ENCODE data around the gene FUS. TPM values are rescaled to one million over a fixed set of nuclear protein-coding genes. Genes with fewer than 3 reads are reported as not detected.
"Not testable (repeated sequence)": the region's sequence is repeated elsewhere in the genome, so short reads cannot be mapped to it uniquely, and the experiment has no call there.

Gene FUS
- total and polyA plus RNA-seq, 2 donors (not counting 3 experiments of a cell fraction or from before 2014, with no cell fraction given) = 307 to 569 TPM

DNA sequence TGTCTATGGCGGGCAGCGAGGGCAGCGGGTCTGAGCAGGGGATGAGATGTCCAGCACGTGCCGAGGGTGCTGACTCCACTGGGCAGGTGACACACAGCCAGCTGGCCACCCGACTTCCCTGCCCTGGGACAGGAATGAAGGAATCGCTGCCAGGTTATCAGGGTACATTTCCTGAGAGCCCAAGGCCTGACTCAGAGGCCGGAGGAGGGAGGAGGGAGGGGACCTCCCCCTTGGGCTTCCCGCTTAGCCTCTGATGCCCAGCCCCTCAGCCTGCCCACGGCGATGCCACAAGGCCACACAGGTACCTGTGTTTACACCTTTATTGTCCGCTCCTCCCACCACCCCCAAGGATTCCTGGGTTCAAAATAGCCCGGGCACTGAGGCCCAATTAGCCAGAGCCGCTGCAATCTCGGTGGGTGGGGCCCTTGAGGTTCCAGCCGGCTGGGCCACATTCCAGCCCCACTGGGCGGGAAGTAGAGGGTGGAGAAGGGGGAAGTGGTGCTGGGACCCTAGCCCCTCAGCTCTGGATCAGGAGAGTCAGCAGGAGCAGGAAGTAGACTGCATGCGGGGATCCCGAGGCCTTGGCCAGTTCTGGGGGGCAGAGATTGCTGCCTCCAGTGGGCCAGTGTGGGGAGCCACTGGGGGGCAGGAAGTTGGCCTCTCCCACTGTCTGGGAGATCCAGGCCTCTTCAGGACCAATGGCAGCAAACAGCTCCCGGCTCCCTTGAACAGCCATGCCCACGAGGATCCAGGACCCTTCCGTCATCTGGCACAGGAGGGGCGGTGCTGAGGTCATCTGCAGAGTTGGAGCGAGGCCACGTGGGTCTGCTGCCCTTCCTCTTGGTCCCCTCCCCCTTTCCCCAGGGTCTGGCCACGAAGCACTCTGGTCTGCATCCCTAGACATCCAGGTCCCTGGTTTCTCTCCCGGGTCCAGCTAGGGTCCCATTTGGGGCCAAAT is 41.0 kb upstream of the FUS start:
- dilution Hi-C loops (cut with MboI; ENCODE audit: extremely low pct_ligation_motif_present, low sequenced_read_pairs) = no loop called here
- Histone ChIP-seq H4K20me1 (replicated peaks; ENCODE audit: control insufficient read depth, extremely low read depth, insufficient read depth, low read length) (no peaks in the 10 kb centered on the region), H3K9me1 (replicated peaks; ENCODE audit: control insufficient read depth, extremely low read depth, insufficient read depth, low read length) (no peaks in the 10 kb centered on the region), H3K4me1 (ENCODE audit: control insufficient read depth, extremely low read depth, insufficient read depth, low read length) (peaks cover 13% of the 10 kb centered on the region), H3K9me3 (replicated peaks; ENCODE audit: control insufficient read depth, insufficient read depth, low read length) (no peaks in the 10 kb centered on the region), H3K27ac (ENCODE audit: insufficient read depth, low read depth, low read length) (peak overlapping the region; percentile 24), H3K9ac (replicated peaks; ENCODE audit: extremely low read depth, insufficient read depth, low read length) (no peak overlapping the region), H3K36me3 (ENCODE audit: control insufficient read depth in 2 of 2, extremely low read depth in 1 of 2, insufficient read depth in 2 of 2, low read length in 2 of 2) (no peaks in the 10 kb centered on the region), H2AFZ (ENCODE audit: low read depth, low read length) (peak overlapping the region; percentile 46), H3K4me3 (replicated peaks in 1 of 3; ENCODE audit: insufficient read depth in 1 of 3, low read depth in 1 of 3, low read length in 3 of 3) (peak overlapping the region in 1 of 3 experiments; percentile 16), H3K79me2 (ENCODE audit: control insufficient read depth, insufficient read depth, low read length) (no peaks in the 10 kb centered on the region), H3K27me3 (ENCODE audit: control insufficient read depth in 2 of 2, insufficient read depth in 2 of 2, low read length in 2 of 2) (no peaks in the 10 kb centered on the region), H3K4me2 (ENCODE audit: insufficient read depth, low read length) (peak overlapping the region; percentile 8)
- POLR2A ChIA-PET = interaction anchor here (1.7 kb wide), 1 partner anchor 22 kb away, joined by 5 read pairs; the partner anchor contains the start of gene KAT8
- BruUV-seq (replicated peaks) = TSS peak; percentile 27
- intact Hi-C loops (cut with micrococcal nuclease) = no loop called here
- peak; percentile 88 for TF ChIP-seq MYC (IDR thresholded peaks at IDR 0.05; ENCODE audit: low read depth, low read length)
- peak; percentile 84 for TF ChIP-seq POLR2AphosphoS5 (IDR thresholded peaks at IDR 0.05; ENCODE audit: insufficient read depth, low read depth, low read length)
- peak; percentile 81 for TF ChIP-seq FOS (IDR thresholded peaks at IDR 0.05; ENCODE audit: borderline replicate concordance, insufficient read depth, low read length)
- TF ChIP-seq, protein P1, sequence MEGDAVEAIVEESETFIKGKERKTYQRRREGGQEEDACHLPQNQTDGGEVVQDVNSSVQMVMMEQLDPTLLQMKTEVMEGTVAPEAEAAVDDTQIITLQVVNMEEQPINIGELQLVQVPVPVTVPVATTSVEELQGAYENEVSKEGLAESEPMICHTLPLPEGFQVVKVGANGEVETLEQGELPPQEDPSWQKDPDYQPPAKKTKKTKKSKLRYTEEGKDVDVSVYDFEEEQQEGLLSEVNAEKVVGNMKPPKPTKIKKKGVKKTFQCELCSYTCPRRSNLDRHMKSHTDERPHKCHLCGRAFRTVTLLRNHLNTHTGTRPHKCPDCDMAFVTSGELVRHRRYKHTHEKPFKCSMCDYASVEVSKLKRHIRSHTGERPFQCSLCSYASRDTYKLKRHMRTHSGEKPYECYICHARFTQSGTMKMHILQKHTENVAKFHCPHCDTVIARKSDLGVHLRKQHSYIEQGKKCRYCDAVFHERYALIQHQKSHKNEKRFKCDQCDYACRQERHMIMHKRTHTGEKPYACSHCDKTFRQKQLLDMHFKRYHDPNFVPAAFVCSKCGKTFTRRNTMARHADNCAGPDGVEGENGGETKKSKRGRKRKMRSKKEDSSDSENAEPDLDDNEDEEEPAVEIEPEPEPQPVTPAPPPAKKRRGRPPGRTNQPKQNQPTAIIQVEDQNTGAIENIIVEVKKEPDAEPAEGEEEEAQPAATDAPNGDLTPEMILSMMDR (IDR thresholded peaks at IDR 0.05; ENCODE audit: extremely low read depth in 1 of 2, insufficient read depth in 1 of 2, low read depth in 1 of 2, low read length in 2 of 2) = no peak
- TF ChIP-seq GATA2 (IDR thresholded peaks at IDR 0.05; ENCODE audit: insufficient read depth, insufficient read length, low read depth, low read length) = peak; percentile 76
- peak; percentile 39 for TF ChIP-seq JUN (IDR thresholded peaks at IDR 0.05; ENCODE audit: borderline replicate concordance, insufficient read depth, insufficient read length, low read depth)
- TF ChIP-seq POLR2A (IDR thresholded peaks at IDR 0.05; ENCODE audit: low read depth, low read length) = peak; percentile 41
- TF ChIP-seq EZH2 (IDR thresholded peaks at IDR 0.05; ENCODE audit: borderline replicate concordance, low read depth, low read length, severe bottlenecking) = no peak
- TF ChIP-seq, protein P2, sequence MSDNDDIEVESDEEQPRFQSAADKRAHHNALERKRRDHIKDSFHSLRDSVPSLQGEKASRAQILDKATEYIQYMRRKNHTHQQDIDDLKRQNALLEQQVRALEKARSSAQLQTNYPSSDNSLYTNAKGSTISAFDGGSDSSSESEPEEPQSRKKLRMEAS (IDR thresholded peaks at IDR 0.05; ENCODE audit: insufficient read depth, insufficient read length) = peak; percentile 61
- DNase-seq (ENCODE audit: low read depth, low spot score) (peak; percentile 76), FAIRE-seq (peak; percentile 92)
- CTCF ChIA-PET = interaction anchor here (0.7 to 1.7 kb wide), 2 partner anchors 154 to 332 kb away, joined by 3 to 4 read pairs; partner anchors contain the start of gene HSD3B7

DNA sequence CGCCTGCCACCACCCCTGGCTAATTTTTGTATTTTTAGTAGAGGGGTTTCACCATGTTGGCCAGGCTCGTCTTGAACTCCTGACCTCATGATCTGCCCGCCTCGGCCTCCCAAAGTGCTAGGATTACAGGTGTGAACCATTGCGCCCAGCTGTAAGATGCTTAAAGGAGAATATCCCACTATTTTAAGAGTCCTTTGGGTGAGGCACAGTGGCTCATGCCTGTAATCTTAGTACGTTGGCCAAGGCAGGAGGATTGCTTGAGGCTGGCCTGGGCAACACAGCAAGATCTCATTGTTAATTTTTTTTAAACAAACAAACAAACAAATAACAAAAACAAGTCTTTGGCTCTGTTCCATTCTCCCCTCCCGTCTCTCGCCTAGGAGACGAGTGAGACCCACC is 38.9 kb upstream of the FUS start:
- H3K4me3 ChIP-seq (replicated peaks in 1 of 3; ENCODE audit: insufficient read depth in 1 of 3, low read depth in 1 of 3, low read length in 3 of 3); FAIRE-seq; H3K27ac ChIP-seq (ENCODE audit: insufficient read depth, low read depth, low read length); H3K27me3 ChIP-seq (ENCODE audit: control insufficient read depth in 2 of 2, insufficient read depth in 2 of 2, low read length in 2 of 2); H3K79me2 ChIP-seq (ENCODE audit: control insufficient read depth, insufficient read depth, low read length); H3K9me1 ChIP-seq (replicated peaks; ENCODE audit: control insufficient read depth, extremely low read depth, insufficient read depth, low read length); H3K9ac ChIP-seq (replicated peaks; ENCODE audit: extremely low read depth, insufficient read depth, low read length); POLR2A ChIA-PET; H3K4me2 ChIP-seq (ENCODE audit: insufficient read depth, low read length); H4K20me1 ChIP-seq (replicated peaks; ENCODE audit: control insufficient read depth, extremely low read depth, insufficient read depth, low read length); H3K9me3 ChIP-seq (replicated peaks; ENCODE audit: control insufficient read depth, insufficient read depth, low read length); BruUV-seq (replicated peaks); H2AFZ ChIP-seq (ENCODE audit: low read depth, low read length); H3K36me3 ChIP-seq (ENCODE audit: control insufficient read depth in 2 of 2, extremely low read depth in 1 of 2, insufficient read depth in 2 of 2, low read length in 2 of 2); dilution Hi-C loops (cut with MboI; ENCODE audit: extremely low pct_ligation_motif_present, low sequenced_read_pairs); DNase-seq (ENCODE audit: low read depth, low spot score): not testable (repeated sequence)
- intact Hi-C loops (cut with micrococcal nuclease) = loop anchor here (5.0 kb wide), 1 partner anchor 34 kb away; the partner anchor contains the start of gene BCKDK
- CTCF ChIA-PET = interaction anchor here (1.6 to 2.6 kb wide), 2 partner anchors 49 to 206 kb away, joined by 3 to 7 read pairs; no protein-coding TSS in a partner anchor
- H3K4me1 ChIP-seq (ENCODE audit: control insufficient read depth, extremely low read depth, insufficient read depth, low read length) = peaks cover 13% of the 10 kb centered on the region
